NCI-H774 (cell line): ENCODE data around the gene PERM1.
"Not testable (repeated sequence)": the region's sequence is repeated elsewhere in the genome, so short reads cannot be mapped to it uniquely, and the experiment has no call there.

Source experiments
- DNase-seq: peaks from one replicate; lab custom pipeline; 2025; lab: John Stamatoyannopoulos, UW

PERM1 gene

DNA sequence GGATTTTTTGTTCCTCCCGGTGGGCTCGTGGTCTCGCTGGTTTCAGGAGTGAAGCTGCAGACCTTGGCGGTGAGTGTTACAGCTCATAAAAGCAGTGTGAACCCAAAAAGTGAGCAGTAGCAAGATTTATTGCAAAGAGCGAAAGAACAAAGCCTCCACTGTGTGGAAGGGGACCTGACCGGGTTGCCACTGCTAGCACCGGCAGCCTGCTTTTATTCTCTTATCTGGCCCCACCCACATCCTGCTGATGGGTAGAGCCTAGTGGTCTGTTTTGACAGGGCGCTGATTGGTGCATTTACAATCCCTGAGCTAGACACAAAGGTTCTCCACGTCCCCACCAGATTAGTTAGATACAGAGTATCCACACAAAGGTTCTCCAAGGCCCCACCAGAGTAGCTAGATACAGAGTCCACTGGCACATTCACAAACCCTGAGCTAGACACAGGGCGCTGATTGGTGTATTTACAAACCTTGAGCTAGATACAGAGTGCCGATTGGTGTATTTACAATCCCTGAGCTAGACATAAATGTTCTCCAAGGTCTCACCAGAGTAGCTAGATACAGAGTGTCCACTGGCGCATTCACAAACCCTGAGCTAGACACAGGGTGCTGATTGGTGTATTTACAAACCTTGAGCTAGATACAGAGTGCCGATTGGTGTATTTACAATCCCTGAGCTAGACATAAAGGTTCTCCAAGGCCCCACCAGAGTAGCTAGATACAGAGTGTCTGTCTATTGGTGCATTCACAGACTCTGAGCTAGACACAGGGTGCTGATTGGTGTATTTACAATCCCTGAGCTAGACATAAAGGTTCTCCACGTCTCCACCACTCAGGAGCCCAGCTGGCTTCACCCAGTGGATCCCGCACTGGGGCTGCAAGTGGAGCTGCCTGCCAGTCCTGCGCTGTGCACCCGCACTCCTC is 35.8 kb upstream of the PERM1 start:
- not testable (repeated sequence) for DNase-seq

DNA sequence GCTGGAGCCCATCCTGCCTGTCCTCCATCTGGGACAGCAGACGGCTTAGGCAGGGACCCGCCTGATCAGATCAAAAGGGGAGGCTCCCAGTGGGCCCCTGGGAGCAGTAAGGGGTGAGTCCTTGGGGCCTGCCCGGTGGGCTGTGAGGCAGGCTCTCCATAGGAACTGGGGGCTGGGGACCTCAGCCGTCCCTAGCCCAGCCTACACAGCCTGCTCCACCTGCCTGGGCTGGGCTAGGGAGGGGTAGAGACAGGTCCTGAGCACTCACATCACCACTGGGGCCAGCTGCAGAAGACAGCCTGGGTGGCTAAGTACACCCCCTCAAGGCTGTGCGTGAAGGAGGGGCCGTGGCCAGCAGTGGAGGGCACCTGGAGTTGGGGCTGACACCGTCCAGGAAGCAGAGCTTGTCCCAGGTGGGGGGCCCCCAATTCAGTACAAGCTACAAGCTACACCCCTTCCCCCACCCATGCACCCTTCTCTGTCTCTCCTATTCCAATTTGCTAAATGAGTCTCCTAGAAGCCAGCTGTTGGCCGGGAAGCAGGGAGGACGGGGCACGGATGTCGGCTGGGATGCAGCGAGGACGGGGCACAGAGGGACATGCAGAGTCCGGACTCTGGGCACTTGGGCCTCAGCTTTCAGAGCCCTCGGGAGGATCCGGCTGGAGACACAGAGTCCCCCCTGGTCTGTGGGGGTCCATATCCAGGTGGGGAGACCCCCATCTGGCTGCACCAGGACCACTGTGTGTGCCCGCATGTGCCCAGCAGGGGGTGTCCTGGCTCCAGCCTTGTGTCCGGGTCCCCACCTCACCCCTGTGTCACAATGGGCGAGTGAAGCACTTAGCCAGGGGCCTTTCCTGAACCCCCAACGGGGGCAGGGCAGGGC is 33.1 kb upstream of the PERM1 start:
- DNase-seq = no peak

DNA sequence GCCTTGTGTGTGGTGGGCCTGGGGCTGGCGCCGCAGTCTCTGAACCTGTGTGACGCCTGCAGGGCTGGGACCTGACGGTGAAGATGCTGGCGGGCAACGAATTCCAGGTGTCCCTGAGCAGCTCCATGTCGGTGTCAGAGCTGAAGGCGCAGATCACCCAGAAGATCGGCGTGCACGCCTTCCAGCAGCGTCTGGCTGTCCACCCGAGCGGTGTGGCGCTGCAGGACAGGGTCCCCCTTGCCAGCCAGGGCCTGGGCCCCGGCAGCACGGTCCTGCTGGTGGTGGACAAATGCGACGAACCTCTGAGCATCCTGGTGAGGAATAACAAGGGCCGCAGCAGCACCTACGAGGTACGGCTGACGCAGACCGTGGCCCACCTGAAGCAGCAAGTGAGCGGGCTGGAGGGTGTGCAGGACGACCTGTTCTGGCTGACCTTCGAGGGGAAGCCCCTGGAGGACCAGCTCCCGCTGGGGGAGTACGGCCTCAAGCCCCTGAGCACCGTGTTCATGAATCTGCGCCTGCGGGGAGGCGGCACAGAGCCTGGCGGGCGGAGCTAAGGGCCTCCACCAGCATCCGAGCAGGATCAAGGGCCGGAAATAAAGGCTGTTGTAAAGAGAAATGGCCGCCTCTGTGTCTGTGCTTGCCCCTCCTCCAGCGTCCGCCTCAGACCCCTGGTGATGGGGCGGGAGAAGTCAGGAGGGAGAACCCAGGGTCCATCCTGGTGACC is 32.2 kb upstream of the PERM1 start:
- DNase-seq = peak; percentile 2

DNA sequence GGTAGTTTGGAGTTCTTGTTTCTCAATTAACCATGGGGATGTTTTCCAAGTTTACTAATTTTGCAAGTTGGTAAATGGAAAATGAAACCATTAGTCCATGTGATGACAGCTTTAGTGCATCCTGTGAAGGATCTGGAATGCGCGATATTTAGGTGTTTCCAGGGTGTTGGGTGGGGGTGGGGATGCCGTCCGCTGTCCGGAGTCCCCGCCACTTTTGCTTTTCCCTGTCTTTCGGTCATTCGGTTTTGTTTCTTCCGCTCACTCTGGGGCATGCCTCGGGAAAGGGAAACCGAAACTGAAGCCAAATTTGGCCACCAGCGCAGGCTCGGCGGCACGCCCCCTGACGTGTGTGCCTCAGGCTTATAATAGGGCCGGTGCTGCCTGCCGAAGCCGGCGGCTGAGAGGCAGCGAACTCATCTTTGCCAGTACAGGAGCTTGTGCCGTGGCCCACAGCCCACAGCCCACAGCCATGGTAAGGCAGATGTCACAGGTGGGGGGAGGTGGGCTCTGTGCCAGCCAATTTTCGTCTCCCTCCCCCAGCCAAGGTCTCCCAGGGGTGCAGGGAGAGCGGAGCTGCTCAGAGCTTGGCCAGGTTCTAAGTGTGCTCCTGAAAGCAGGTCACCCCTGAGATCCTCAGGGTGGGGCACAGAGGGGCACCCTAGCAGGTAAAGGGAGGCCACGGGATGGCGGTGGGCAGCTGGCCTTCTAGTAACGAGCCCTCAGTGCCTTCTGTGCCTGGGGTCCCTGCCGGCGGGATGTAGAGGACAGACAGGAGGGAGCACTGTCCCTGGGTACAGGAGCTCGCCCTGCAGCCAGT is 31.4 kb upstream of the PERM1 start, which contains the start of gene ISG15:
Gene ISG15 (plus strand): TSS at position 393 of the 817 bp plus-strand sequence. CDS start 77 bp downstream, at position 470.
- DNase-seq = peak; percentile 50

DNA sequence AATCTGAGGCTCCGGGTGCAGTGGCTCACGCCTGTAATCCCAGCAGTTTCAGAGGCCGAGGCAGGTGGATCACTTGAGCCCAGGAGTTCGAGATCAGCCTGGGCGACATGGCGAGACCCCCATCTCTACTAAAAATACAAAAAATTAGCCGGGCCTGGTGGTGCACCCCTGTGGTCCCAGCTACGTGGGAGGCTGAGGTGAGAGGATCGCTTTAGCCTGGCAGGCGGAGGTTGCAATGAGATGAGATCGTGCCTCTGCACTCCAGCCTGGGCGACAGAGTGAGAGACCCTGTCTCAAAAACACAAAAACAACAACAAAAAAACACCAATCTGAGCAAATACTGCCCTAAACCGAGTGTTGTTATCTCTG is 30.8 kb upstream of the PERM1 start:
- DNase-seq = not testable (repeated sequence)

DNA sequence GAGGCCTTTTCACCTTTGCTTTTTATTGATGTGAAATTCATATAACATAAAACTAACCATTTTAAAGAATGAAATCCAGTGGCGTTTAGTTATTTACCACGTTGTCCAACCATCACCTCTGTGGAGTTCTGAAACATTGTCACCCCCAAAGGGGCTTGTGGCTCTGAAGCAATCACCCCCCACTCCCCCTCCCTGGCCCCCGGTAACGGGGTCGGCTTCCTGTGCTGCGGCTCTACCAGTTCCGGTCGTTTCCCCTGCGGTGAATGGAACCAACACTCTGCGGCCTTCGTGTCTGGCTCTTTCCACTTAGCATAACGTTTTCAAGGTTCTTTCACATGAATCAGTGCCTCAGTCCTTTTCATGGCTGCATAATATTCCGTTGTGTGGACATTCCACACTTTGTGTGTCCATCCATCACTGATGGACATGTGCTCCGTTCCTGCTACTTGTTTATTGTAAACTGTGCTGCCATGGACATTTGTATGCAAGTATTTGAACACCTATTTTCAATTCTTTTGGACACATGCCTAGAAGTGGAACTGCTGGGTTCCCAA is 29.6 kb upstream of the PERM1 start:
- DNase-seq = no peak

DNA sequence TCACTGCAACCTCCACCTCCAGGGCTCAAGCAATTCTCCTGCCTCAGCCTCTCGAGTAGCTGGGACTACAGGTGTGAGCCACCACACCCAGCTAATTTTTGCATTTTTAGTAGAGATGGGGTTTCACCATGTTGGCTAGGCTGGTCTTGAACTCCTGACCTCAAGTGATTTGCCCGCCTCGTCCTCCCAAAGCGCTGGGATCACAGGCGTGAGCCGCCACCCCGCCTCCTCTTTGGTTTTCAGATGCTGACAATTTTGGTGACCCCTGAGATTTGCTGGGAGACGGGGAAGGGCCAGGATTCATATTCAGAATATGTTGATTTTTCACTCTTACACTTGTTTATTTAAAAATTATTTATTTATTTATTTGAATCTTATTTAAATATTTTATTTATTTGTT is 28.2 kb upstream of the PERM1 start:
- not testable (repeated sequence) for DNase-seq

DNA sequence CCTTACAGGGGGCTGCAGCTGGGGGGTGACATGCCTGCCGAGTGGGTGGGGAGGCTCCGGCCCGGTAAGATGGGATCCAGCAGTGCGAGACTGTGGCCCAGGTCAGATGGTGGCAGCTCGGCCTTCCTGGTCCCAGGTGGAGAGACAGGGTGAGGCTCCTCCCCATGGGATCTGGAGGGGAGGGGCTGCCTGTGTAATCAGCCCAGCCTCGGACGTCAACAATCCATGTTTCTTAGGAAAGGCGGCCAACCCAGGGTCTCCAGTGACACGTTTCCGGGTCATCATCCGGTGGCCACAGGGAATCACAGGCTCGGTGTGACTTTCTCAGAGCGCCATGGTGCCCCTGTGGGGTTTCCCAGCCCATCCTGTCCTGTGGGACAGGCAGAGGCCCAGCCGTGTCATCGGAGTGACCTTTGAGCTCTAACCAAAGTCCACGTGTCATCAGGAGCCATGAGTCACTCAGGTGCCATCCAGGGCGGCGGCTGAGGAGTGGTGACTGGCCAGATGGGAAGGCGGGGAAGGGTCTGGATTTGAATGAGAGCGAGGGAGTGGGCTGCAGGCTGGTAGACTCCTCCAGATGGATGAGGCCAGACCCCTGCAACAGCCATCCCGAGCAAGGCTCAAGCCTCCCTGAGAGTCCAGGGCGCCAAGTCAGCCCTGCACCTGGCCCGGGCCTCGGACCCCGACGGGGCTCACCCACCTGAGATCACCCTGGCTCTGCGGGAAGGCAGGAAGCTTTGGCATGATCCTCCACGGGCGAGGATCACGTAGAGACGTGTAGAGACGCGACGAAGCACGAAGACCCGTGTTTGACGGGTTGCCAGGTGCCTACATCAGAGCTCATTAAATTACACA is 24.6 kb upstream of the PERM1 start:
- no peak for DNase-seq

DNA sequence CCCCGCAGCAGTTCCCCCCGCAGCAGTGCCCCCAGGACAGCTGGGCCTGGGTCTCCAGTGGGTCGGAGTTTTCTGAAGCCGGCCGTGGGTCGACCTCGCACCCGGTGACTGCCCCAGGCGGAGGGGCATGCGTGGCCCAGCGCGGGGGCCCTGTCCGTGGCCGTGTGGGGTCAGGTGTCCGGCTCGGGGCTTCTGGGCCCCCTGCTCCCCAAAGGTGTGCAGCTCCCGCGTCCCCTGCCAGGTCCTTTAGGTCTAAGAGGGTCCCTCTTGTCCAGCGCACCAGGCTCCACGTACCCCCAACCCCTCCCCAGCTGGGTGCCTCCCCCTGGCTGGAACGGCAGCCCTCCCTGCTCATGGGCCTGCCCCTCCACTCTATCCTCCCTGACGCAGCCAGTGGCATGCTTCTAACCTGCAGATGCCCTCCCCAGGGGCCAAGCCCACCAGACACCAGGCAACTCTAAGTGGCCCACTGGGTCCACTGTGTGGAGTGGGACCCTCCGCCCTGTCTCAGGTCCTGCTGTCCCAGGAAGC is 23.9 kb upstream of the PERM1 start:
- no peak for DNase-seq

DNA sequence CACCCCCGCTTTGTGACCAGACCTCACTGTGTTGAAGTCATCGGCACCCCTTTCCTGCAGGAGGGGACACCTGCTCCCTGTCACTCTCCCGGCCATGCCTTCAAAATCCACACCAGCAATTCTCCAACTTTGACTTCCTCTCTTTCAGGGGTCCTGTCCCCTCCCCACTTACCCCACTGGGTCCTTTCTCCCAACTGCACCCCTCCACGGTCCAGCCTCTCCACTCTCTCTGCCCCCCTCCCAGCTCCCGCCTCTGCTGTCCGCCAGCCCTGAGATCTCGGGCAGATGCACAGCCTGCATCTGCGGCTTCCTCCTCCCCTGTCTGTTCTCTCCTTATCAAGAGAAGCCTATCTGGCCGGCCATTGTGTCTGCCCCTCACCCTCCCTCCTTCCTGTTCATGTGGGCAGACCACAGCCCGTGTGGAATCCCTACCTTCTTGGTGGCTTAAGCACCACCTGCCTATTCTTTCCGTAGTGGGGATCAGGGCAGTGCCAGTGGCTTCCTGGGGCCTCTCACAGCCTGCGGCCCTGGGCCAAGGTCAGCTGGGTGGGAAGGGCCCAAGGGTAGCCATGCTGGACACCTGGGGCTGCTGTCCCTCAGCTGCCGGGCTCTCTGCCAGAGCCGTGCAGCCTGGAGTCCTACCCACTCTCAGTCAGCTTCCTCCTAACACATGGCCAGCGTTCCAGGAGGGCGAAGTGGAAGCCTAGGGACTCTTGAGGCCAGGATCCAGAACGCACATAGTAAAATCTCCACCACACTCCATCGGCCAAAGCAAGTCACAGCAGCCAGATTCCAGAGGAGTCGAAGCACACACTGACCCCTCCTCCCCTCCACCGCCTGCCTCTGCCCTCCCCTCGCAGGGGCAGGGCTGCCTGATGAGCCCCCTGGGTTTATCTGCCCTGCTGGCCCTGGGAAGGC is 23.1 kb upstream of the PERM1 start:
- DNase-seq = peak; percentile 4

DNA sequence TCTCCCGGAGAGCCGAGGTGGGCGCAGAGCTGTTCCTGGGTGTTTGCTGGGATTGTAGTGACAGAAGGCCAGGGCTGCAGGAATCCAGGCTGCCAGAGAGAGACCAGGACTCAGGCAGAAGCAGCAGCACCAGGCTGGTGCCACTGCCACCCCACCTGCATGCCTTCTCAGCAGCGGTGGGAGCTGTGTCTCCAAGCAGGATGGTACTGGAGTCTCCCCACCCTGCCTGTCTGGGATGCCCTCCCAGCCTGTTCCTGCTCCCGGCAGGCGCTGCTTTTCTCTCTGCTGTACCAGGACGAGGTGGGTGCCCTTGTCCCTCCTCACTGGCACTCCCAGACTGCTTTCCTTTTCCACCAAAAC is 22.5 kb upstream of the PERM1 start:
- DNase-seq = no peak

DNA sequence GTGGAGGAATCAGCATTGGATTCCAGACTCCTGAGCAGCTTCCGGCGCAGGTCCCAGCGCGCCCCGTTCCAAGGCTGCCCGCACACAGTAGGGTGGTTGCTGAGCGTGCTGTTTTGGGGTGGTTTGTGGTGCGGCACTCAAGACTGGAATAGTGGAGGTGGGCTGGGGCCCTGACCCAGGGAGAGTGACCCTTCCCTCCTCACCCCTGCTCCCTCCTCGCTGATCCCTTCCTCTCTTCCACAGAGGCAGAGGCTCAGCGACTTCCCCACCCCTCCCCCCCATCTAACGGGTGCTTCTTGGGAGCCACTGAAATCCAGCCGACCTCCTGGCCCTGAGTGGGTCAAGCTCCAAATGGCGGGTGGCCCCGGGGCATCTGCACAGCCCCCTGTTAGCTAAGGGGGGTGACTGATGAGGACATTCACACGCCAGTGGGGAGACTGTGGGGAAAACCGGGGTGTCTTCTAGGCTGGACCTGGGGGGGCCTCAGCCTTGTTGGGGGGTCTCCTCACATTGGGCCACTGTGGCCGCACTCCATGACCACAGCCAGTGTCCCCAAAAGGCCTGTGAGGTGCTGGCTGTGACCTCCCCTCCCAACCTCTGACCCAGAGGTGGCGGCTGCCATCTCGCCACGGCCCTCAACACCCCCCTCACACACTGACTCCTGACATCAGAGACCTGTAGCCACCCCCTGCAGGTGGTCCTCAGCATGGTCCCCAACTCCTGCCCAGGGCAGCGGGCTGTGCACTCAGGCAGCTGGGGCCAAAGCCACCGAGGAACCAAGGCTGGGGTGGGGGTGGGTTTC is 21.9 kb upstream of the PERM1 start:
- no peak for DNase-seq

DNA sequence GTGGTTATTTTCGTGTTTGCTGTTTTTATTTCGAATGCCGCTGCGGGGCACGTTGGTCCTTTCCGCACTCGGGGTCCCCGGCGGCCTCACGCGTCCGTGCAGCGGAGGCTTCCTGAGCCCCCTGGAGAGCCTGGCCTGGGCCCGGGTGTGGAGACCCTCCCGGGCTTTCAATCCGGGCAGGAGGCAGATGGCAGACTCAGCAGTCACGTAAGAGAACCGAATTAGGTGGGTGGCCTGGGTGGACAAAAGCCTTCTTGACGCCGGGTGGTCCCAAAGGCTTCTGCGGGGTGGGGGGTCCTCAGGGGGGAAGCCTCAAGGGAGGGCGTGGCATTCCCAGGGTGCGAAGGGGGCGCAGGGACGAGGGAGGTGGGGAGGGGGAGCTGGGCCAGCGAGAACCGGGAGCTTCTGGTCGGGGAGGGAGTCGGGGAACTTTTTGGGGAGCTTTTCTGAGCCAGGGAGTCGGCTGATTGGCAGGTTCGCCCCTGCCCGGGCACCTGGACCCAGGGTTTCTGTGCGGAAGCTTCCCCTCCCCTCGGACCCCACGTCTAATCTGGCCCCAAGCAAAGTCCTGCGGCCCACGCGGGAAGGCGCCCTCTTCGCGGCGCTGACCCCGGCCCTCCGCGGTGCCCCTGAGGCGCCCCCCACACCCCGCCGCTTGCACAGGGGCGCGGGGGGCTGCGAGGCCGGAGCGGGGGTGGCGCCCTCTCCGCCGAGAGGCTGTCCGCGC is 19.3 kb upstream of the PERM1 start:
- DNase-seq = no peak

DNA sequence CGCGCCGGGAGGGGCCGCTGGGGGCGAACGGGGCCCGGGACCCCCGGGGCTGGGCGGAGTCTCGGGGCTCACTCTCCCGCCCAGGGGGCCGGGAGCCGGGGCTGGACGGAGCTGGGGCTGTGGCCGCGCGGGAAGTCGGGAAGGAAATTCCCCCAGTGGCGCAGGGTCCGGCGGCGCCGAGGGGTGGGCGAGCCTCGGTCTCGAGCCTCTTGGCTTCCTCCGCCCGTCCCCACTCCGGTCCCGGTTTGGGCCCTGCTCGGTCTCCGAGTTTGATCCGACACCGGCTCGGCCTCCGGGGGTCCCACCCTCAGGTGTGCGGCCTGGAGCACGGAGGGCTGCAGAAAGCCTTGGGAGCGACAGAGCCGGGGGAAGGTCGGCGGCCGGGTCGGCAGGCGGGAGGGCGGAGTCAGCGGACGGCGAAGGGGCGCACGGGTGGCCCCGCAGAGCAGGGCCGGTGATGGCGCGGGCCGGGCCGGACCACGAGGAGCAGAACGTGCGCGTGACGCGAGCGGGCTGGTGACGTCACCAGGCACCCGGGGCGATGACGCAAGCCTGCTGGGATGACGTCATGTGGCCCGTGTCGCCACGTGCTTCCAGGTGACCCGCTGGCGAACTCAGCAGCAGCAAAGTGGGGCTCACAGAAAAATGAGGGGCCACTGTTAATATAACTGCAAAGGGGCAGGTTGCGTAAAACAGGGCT is 18.6 kb upstream of the PERM1 start:
- DNase-seq = peak; percentile 39

DNA sequence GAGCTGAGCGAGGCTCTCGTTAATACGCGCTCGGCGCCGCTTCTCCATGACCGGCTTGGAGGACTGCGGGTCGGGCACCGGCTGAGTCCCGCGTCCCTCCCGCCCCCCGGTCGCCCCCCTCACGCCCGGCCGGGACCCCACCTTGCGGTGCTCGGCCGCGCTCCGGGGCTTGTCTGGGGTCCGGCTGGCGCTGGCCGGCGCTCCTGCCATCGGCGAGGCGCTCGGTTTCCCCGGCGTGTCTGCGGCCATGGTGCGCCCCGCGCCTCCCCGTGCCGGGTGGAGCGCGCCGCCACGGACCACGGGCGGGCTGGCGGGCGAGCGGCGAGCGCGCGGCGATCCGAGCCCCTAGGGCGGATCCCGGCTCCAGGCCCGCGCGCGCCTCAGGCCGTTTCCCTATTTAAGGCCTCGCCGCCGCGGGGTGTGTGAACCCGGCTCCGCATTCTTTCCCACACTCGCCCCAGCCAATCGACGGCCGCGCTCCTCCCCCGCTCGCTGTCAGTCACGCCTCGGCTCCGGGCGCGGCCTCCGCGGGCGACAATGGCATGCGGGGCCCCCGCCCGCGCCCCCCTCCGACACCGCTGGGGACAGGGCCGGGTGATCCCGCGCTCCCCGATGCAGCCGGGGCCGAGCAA is 17.9 kb upstream of the PERM1 start, which contains the start of gene HES4:
Gene HES4 (minus strand): TSS at position 373 of the 632 bp plus-strand sequence. CDS start 124 bp downstream, at position 249.
- DNase-seq = peak; percentile 69
